Esophagus squamous epithelium (tissue), 4 donors: ENCODE measurements around the gene PBRM1.

Experiments used
- CTCF ChIP-seq, 6 experiments: fragments of 450-650 bp in 4 of 6; fragments of 200-600 bp in 2 of 6; sonication (generic) in 2 of 6; IDR thresholded peaks; one replicate each; pipeline ENCODE4 v1.5.1; 2016 to 2019; ENCODE audit warnings: antibody characterized with exemption in 6 of 6, mild to moderate bottlenecking in 4 of 6, moderate library complexity in 4 of 6
- POLR2A ChIP-seq, 4 donors: fragments of 450-650 bp; IDR thresholded peaks; one replicate each; pipeline ENCODE4 v1.6.1; 2017; ENCODE audit warnings: antibody characterized with exemption in 4 of 4, mild to moderate bottlenecking in 4 of 4, moderate library complexity in 3 of 4

- no peak for TF ChIP-seq CTCF (IDR thresholded peaks at IDR 0.05)
- TF ChIP-seq POLR2A (IDR thresholded peaks at IDR 0.05), result no peak
Observed at GRCh38 chr3:52623234-52623792, 62.4 kb downstream of the PBRM1 start.
